NCI-H1417 (cell line): ENCODE results near the gene CCDC190.
A peak's percentile ranks its signal among the peaks of the same experiment; 100 is the strongest.
"Not testable (repeated sequence)": the region's sequence is repeated elsewhere in the genome, so short reads cannot be mapped to it uniquely, and the experiment has no call there.

Experiments used
- DNase-seq, 3 experiments: peaks; one replicate each; lab custom pipeline; 2025; lab: John Stamatoyannopoulos, UW

The CCDC190 gene

DNA sequence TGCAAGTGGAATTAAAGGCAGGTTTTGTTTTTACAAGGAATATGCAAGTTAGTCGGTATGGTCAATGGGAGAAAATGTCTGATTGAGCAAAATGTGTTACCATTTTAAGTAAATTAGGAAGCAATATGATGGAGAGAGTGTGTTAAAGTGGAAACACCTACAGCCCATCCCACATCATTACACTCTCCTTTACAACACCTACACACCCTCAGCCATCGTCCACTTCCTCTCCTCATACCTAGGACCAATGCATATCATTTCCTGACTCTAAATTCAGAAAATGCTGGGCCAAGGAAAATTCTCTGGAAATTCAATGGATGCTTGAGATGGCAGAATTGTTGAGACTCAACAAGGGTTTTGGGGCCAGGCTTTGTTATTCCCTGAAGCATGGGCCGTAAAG lies 16.4 kb upstream of the CCDC190 start:
- no peak for DNase-seq

DNA sequence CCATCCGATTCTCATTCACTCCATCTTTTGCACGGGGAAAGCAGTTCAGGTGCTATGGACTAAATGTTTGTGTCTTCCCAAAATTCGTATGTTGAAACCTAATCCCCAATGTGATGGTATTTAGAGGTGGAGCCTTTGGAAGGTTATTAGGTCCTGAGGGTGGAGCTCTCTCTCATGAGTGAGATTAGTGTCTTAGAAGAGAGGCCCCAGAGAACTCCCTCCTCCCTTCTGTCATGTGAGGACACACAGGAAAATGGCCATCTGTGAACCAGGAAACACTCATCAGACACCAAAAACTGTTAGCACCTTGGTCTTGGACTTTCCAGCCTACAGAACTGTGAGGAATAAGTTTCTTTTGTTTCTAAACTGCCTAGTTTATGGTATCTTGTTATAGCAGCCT lies 15.8 kb upstream of the CCDC190 start:
- no peak for DNase-seq

DNA sequence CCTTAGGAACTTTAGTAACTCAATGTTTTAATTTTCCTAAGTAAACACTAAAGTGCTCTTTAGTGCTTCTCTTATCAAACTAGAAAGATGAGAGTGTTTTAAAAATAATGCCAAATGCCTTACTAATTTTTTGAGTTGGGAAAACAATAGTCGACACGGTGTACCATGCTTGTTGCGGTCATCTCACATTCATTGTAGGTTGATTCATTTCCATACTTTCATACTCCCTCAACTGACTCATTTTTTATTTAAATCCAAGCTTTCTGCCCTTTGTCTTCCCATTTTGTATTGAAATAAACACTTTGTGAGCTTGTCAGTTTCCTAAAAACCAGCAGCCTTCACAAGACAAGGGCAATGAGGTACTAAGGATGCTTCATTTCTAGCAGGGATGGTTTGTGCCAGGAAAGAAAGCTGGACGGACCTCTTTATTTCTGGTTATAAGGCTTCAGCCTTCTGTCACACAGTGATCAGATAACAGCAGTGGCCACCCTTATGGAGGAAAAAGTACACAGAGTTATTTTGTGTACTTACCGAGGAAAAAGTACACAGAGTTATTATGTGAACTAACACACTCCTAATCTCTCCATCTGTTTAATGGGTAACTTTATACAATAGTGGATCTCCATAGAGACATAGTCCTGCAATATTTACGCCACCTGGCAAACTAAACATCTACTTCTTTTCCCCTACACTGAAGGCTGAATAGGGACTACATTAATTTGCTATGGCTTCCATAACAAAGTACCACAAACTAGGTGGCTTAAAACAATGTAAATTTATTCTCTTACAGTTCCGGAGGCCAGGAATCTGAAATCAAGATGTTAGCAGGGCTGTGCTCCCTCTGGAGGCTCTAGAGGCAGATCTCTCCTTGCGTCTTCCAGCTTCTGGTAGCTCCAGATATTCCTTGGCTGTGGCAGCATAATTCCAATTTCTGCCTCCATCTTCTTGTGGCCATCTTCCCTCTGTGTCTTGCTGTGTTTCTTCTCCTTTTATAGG lies 13.0 kb upstream of the CCDC190 start:
- peak in 1 of 3 experiments; percentile 25 for DNase-seq

DNA sequence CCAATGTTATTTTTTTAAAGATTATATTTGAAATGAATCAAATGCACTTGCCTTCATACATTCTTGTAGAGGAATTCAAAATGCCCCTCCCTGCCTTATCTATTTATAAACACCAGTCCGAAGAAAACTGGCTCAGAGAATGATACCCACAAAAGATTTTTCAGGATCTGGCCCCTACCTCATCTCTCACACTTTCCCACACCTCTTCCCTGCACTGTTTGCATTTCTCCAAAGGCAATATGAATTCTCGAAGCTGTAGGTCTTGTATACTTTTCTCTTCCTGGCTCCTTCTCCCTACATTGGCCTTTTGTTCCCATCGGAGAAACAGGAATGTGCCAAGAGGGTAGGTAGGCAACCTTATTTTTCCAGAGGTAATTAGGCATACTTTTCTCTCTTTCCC lies 12.0 kb upstream of the CCDC190 start:
- no peak for DNase-seq

DNA sequence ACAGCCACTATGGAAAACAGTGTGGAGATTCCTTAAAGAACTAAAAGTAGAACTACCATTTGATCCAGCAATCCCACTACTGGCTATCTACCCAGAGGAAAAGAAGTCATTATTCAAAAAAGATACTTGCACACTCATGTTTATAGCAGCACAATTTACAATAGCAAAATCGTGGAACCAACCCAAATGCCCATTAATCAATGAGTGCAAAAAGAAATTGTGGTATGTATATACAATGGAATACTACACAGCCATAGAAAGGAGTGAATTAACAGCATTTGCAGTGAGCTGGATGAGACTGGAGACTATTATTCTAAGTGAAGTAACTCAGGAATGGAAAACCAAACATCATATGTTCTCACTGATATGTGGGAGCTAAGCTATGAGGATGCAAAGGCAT lies 10.4 kb upstream of the CCDC190 start:
- not testable (repeated sequence) for DNase-seq

DNA sequence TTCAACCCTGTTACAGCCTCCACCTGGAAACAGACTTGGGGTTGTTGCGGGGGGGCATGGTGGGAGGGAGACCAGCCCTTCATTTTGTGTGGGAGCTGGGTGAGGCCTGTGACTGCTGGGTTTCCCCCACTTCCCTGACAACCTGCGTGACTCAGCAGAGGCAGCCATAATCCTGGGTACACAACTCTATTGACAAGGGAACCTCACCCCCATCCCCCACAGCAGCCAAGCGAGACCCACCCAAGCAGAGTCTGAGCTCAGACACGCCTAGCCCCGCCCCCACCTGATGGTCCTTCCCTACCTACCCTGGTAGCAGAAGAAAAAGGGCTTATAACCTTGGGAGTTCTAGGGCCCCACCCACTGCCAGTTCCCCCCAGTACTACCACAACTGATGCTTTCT lies 8.0 kb upstream of the CCDC190 start:
- no peak for DNase-seq

DNA sequence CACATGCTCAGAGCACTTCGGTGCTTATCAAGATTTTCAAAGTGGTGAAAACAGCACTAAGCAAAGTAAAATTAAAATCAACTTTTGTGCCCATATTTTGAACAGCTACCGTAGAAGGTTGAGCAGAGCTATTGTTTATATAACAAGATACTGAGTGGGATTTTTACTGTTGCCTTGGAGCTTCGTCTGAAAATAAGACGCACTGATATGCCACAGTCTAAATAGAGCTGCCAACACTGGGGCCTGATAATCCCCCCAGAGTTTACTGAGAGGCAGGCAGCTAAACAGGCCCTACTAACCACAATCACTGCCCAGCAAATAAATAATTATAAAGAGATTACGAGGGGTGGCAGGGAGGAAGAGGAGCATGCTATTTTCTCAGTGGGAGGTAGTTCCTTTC lies 650 bp upstream of the CCDC190 start:
- DNase-seq, result no peak

DNA sequence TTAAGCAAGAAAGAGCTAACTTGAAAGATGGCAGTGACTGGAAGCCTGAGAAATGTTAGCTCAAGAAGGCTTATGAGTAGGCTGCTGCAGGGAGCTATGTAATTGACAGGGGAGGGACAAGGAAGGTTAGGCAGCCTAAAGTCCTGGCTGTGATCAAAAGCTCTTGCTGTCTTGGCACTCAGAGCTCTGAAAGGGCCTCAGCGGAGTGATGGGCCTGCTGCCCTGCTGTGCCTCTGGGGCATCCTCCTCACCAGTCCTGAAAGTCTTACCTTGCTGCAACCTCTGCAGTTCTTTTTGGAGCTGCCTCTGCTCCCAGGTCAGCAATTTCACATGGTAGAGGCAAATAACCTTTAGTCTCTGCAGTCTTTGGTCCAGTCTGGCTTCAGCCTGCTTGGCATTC lies 1.8 kb downstream of the CCDC190 start:
- DNase-seq, result no peak

DNA sequence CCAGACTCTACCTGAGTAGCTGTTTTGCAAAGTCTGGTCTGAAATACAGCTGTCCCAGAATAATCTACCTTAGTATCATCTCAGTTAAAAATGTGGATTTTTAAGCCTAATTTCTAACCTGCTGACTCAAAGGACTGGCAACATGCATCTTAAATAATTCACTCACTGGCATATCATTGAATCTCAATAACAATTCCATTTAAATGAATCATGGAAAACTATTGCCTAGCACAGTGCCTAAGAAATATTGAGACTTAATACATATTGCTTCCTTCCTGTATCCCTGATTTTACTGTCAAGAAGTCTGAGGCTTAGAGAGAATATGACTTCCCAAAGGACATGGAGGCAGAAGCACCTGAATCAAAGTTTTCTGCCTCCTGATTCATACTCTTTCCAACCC lies 3.1 kb downstream of the CCDC190 start:
- DNase-seq, result no peak

DNA sequence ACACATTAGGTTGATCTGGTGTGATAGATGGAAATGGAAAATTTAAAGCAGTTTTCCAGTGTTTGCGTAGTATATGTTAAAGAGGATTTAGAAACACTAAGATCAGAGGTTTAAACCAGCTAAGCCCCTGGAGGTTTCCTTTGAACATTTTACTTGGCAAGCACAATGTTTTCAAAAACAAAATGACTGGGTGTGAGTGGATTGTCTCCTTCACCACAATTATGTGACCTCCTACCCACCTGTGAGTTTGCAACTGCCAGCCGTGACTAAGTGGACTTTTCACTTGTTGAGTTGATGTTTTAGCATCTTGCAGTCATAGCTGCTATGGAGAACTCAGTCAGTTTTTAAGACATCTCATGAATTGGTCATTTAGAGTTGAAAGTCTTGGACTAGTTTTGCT lies 4.7 kb downstream of the CCDC190 start:
- no peak for DNase-seq

DNA sequence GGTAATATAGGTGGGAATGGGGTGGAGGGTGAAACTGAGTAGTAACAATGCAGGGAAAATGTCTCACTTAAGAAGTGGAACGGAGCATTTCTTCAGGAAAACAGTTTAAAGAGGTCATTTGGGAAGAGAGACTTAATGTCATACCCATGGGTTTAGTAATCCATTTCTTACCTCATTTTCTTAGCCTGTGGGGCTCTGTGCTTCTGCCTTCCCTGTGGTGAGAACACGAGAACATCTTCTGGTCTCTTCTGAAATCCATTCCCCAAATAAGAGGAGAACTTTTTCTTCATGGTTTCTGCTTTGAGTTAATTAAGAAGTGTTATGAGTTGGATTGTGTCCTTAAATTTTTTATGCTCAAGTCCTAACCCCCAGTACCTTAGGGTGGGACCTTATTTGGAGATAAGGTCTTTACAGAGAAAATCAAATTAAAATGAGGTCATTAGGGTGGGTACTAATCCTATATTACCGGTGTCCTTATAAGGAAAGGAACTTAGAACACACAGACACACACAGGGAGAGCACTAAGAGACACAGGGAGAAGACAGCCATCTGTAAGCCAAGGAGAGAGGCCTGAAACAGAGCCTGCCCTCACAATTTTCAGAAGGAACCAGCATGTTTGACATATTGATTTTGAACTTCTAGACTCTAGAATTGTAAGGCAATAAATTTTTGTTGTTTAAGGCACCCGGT lies 5.4 kb downstream of the CCDC190 start:
- no peak for DNase-seq

DNA sequence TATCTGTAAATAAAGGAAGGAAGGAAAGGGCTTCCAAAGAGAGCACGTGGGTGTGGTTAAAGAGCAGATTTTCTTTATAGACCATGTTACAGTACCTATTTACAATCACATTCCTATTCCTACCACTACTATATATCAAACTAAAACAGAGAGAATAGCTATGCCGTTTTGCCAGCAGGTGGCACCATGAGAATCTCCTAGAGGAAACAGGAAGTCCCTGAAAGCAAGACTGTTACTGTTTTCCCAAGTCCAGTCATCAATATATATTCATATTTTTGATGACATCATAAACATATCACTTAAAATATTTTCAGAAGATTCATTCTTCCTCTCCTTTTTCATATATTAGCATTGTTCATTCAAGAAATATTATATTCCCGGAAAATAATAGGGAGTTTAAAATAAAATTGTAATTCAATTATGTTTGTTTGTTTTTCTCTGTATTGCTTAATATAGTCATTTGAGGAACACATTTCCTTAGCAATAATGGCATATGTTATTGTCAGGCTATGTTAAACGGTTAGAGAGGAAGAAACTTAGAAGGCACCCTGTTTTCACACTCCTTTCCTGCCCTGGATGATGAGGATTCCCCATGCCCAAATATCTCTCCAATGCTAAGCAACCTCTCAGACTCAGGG lies 6.6 kb downstream of the CCDC190 start:
- peak; percentile 43 to 83 (median 74) for DNase-seq

DNA sequence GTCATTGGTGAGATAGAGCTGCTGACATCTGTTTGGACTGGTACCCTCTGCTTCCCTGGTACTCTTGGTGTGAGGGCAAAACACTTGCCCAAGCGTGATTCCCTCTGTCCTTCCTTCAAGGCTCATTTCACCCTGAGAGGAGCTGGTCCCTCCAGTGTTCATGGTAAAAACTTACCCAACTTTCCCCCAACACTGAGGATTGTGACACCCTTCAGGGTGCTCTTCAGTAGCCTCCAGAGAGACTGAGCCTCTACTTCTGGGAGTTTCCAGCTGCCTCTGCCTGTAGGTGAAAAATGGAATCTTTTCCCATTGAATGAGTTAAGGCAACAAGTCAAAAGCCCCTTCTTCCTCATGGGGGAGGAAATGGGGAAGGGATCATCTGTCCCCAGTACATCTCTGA lies 9.6 kb downstream of the CCDC190 start:
- DNase-seq, result no peak

DNA sequence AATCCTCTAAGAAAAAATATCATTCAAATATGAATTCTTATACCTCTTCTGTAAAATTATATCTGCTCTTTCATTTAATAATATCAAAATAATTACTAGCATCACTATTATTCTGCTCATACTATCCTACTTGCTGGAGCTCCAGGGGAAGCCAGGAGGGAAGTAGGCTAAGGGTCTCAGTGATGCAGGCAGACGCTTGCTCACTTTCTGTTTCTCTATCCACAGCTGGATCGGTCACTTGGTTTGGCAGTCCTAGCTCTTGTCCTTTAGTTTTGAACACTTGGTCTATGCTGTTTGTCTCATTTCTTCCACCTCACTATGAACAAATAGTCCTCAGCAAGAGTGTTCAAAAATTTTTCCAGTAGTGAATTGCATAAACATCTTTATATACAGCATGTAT lies 11.3 kb downstream of the CCDC190 start:
- no peak for DNase-seq

DNA sequence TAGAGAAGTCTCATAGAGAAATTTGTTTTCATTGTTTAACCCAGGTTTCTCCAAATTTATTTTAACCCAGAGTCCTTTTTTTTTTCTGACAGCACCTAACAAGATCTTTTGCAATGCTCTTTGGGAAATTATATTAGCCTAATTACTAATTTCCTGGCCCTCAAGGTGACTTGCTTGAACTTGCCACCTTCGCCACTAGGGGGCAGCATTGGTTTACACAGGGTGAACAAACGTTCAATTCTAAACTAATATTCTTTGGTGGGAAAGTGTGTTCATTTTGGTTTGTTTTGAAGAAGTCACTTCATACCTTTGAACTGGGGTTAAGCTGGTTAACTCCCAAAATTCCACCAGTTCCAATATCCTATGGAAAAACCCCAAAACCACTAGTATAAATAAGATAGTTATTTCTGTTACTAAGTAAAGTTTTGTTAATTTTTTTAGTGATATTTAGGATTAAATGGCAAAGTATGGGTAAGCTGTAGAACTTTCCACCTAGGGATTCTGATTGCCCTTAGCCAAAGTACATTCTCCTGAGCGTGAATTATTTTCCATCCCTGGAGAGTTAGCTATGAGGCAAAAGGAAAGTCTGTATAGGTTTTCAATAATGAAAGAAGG lies 13.0 kb downstream of the CCDC190 start:
- peak; percentile 57 to 93 (median 86) for DNase-seq

DNA sequence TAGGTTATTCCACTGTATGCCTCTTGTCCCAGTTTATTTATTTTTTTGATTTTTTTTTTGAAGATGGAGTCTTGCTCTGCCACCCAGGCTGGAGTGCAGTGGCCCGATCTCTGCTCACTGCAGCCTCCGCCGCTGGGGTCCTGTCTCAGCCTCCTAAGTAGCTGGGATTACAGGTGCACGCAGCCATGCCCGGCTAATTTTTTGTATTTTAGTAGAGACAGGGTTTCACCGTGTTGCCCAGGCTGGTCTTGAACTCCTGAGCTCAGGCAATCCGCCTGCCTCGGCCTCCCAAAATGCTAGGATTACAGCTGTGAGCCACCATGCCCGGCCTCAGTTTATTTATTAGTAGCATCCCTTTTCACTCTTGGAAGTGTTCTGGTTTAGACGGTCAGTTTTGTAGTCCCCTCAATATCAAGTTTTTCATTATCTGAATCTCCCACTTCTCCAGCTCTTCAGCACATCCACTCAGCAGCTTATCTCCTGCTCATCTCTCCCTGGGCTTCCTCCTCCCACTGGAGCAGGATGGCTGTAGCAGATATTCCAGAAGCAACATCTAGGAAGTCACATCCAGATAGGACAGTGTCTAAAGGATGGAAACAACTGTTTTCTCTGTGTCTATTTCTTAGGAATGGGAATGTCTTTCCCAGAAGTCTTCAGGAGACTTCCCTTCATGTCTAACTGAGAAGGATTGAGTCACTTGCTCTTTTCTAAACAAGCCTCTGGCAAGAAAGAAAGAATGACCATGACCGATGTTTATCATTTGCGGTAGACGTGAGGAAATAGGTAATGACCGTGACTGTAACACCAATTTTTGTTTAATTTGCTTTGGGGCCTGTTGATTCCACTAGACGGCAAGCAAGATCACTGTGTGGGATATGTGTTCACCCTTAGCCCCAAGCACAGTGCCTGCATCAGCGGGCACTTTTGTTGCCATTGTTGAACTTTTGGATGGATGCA lies 14.4 kb downstream of the CCDC190 start:
- no peak for DNase-seq

DNA sequence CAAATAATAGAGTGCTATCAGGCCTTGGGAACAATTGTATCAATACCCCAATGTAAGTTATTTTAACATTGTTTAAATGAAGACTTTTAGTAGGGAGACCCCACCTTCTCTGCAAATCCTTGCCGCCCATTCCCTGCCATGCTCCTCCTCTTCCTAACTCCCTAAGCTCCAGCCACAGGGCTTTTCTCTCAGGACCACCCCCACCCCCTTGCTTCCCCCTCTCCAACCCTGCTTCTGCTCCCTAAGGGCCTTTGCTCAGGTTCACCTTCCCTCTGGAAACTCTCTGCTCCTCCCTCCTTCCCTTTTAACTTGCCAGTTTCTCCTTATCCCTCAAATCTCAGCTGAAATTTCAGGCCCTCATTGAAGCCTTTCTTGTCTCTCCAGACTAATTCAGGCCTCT lies 16.8 kb downstream of the CCDC190 start:
- no peak for DNase-seq

DNA sequence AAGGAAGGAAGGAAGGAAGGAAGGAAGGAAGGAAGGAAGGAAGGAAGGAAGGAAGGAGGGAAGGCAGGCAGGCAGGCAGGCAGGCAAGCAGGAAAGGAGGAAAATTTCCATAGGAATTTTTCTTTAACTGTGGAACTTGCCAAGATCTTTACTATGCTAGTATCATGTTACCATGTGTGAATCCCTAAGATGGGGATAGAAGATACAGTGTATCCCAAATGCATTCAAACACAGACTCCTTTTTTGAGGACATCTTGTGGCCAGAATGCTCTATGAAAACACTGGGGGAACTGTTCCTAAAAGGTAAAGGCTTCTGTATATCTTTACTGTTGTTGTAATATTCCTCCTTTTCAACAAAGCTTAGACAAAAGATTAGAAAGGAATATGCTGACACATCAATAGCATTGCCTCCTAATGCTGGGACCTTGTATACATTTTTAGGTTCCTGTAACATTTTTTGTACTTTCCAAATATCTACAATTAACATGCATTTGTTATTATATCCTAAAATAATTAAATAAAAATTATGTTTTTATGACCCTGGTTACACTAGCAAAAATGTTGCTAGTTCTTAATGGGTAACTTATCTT lies 20.6 kb downstream of the CCDC190 start:
- DNase-seq, result no peak

DNA sequence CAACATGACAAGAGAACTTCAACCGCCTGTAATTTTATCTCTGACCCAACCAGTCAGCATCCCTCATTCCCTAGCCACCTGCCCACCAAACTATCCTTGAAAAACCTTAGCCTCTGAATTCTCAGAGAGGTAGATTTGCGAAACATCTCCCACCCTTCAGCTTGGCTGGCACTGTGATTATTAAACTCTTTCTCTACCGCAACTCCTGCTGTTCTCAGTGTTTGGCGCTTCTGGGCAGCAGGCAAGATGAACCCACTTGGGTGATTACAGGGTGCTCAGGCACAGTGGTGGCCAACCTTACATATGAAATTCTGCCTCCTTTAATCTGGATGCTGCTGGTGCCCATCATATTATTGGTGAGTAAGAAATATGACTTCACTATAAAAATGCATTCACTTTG lies 22.1 kb downstream of the CCDC190 start:
- no peak for DNase-seq

DNA sequence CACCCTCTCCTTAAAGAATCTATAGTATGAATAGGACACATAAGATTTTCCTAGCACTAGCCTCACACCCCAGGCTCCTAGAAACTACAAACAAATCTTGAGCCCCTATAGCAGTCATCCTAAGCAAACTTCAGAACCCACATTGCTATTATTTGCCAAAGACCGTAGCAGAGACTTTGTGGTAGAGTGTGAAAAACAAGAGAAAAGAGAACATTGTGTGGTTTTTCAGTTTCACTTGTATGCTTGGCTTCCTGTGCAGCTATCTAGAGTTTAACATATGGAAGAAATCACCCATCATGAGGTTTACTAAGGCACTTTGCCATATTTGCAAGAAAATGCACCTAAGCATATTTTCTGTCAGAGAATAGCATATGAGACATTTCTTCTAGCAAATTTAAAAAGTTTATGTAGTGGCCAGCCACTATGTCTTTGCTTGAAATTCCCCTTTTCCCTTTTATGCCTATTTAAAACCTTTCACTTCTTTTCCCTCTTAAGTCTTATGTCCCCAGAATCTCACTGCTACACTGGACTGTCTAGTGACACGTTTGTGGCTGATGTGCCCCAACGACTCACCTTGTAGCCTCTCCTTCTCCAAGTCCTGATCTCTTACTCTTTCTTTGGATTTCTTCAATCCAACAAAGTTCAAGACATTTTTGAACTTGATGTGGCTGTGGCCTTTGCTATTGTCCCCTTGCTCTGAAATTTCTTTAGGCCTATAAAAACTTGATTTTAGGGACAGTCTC lies 25.6 kb downstream of the CCDC190 start:
- DNase-seq, result no peak
